NCI-H460 (cell line): ENCODE data around the gene PPP3CA. TPM values are rescaled to one million over a fixed set of nuclear protein-coding genes. Genes with fewer than 3 reads are reported as not detected.
"Not testable (repeated sequence)": the region's sequence is repeated elsewhere in the genome, so short reads cannot be mapped to it uniquely, and the experiment has no call there.

Source experiments
- DNase-seq: peaks from one replicate; pipeline ENCODE4 v3.0.0-alpha.2; 2016; ENCODE audit warnings: low read depth; ENCODE audit errors: extremely low read depth
- total RNA-seq: library from RNA; depleted of rRNA; stranded (reverse); fragments of >200 nt; shearing (Covaris generic); gene quantifications from 2 replicates; pipeline ENCODE4 v1.2.3, GENCODE V29; 2014

The PPP3CA gene
- total RNA-seq, 1 experiment from 2014 or later = 16.5 TPM

DNA sequence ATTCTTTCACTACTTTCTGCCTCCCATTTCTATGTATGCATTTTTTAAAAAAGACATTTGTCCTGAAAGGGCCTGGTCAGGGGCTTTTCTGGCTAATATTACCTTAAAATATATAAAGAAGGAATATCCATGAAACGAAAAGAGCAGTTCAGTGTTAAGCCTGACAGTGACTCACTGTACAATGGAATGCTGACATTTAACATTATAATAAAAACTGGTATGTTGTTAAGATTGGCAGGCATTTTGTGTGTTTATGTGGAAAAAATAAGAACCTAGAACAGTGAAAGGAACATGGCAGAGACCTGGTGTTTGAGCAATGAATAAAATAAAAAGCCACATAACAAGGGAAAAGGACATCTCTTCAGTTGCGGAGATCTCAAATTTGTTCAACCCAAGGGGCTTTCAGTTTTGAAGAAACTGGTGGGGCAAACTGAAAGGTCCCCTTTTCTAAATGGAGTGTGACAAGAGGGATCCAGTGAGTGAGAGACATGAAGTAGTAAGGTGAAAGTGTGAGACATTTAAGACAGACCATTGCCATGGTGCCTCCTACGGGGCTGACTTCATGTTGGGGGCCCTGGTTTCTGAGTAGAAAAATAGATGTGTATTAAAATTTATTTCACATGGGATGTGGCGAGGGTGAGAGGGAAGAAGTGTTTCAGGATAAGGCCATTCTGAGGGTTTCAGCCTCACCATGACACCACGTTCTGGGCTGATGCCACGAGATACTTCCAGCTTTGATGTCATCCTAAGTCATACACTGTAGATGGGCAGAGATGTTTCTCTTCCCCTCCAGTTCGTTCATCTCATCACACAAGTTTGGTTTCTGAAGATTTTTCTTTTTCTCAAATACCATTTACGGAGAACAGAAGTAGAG, 324.9 kb downstream of the PPP3CA start:
- no peak for DNase-seq

DNA sequence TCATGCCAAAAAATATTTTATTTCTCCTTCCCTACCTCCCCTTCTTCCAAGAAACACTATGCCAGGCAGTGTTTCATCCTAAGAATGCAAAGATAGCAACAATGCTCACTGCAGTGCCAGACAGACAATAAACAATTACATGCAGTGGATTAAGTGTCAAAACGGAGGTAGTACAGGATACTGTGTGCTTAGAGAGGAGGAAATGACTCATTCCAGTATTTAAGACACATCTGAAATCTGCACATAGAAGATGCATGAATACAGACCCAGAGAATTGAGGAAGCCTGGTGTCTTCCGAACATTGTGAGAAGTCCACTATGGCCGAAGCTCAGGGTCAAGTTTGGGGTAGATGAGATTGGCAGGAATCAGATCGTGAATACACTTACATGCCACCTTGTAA, 326.4 kb downstream of the PPP3CA start:
- DNase-seq = peak; percentile 58

GRCh38 chr4:101019941-101020401, 327.4 kb downstream of the PPP3CA start:
- DNase-seq = peak; percentile 48

DNA sequence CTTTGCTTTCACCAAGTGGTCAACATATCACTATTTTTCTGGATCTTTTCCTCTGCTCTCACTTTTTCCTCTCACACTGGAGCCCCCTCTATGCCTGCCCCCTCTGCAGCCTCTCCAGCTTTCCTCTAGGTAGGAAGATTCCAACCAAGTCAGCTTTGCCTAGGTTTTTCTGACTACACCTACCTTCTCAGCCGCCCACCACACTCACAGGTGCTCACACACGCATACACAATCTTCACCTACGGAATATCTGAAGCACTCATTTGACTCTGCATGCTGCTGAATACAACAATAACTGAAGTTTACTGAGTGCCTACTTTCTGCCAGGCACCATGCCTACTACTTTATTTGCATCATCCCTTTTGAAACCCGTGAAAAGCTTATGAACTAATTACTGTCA, 328.0 kb downstream of the PPP3CA start:
- no peak for DNase-seq

DNA sequence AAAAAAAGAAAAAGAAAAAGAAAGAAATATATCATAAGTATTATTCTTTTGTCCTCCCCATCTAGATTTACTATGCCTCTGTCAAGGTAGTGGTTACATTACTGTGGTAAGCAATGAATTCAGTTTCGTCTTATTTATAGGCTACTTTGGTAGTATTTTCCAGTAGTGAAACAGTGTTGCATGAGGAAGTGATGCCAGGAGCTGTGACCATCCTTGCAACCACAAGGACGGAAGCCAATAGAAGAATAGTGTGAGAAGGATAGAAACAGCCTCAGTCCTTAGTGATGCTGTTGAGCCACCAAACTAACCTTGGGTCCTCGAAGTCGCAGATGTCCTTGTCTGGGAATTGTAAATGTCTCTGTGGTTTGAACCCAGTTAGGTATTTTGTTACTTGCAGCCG, 328.5 kb downstream of the PPP3CA start:
- DNase-seq = no peak

DNA sequence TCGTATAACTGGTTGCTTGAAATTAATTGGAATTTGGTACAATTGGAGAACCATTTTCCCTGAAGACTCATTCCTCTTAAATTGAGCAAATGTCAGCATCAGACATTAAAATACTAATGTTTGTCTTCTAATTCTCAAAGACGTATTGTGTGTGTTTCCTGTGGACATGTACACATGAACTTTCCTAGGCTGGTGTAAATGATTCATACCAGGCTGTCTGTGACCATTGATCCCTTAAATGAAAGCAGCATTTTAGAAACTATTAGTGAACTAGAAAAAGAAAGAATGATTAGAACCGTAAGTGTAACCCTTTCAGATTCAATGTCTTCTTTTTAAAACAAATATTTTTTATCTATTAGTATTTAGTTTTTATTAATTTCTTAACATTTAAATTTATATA, 332.9 kb downstream of the PPP3CA start:
- no peak for DNase-seq

DNA sequence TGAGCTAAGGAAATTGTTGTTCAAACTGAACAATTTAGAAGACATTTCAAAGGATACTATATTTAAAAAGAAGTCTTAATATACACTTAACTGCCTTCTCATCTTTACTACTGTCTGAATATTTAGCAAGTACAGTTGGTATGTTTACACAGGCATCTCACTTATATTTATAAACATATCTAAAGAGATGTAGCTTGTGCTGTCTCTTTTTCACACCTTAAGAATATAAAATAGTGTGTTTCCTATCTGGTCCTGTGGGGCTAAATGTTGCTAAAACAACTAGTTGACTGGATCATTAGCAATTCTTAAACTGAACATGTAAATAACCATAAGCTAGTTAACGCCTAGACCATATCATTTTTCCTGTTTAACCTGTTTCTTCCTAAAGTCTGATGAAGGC, 336.3 kb downstream of the PPP3CA start:
- DNase-seq = no peak

- no peak for DNase-seq
Measured at GRCh38 chr4:101009471-101009870, 337.9 kb downstream of the PPP3CA start.

DNA sequence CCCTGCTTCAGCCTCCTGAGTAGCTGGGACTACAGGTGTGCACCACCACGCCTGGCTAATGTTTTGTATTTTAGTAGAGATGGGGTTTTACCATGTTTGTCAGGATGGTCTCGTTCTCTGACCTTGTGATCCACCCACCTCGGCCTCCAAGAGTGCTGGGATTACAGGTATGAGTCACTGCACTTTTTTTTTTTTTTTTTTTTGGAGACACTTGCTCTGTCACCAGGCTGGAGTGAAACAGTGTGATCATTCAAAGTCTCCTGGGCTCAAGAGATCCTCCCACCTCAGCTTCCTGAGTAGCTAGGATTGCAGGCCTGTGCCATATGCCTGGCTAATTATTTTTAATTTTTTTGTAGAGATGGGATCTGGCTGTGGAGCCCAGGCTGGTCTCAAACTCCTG, 338.8 kb downstream of the PPP3CA start:
- no peak for DNase-seq

- no peak for DNase-seq
Measured at GRCh38 chr4:101005659-101006058, 341.7 kb downstream of the PPP3CA start.

DNA sequence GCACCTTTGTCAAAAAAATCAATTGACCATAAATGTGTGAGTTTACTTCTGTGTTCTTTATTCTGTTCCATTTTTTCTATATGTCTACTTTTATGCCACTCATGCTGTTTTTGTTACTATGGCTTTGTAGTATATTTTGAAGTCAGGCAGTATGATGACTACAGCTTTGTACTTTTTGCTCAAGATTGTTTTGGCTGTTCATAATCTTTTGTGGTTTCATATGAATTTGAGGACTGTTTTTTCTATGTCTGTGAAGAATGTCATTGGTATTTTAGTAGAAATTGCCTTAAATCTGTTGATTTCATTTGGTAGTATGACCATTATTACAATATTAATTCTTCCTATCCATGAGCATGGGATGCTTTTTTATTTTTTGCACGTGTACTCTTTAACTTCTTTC, 346.8 kb downstream of the PPP3CA start:
- DNase-seq = no peak

DNA sequence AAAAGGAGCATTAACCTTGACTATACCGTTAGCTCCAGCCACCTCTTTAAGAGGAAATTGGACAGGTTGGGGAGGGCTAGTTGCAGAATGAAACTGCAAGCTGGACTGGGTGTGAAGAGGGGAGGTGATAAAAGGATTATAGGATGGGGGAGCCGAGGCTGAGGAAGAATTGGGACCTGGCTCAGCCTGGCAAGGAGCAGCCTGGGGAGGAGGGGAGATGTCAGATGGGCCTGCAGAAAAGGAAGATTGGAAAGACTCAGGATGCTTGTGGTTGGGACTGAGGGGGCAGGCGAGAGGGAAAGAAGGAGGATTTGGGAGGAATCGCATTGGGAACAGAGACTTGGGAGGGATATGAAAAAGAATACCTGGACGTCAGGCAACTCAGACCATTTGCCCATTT, 351.7 kb downstream of the PPP3CA start:
- DNase-seq = no peak

GRCh38 chr4:100995002-100995401, 352.3 kb downstream of the PPP3CA start:
- DNase-seq = not testable (repeated sequence)

GRCh38 chr4:100991332-100992069, 355.8 kb downstream of the PPP3CA start:
- not testable (repeated sequence) for DNase-seq

DNA sequence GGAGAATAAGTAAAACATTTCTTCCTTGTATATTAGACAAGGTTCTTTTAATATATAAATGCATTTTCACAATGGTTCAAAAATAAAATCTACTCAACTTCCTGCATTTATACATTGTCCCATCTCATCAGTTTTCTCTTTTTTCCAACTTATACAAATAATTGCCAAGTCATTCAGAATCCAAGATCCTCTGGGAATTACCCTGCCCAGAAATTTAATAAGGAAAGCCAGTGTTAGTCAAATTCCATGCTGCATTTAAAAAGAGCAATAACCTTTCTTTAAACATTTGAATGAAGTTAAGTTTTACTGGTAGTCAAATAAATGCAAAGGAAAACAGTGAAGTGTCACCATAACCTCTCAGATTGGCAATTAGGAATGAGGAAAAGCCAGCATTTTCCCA, 357.9 kb downstream of the PPP3CA start:
- DNase-seq = no peak

DNA sequence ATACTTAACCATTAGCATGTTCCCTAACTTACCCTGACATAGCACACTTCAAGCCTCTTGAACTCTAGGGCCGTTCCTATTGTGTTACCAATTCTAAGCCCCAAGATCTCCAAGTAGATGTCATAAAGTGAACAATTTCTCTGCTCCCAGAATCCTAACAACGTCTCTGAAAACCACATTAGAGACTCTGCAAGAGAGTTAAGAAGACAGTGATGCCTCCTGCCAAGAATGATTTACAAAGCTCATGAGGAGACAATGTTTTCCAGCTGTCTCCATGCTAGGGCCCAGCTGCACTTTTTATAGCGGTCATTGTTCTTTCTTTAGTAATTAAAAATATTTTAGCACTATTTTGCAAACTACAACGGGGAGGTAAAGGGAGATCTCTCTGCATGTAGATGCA, 358.4 kb downstream of the PPP3CA start:
- no peak for DNase-seq

DNA sequence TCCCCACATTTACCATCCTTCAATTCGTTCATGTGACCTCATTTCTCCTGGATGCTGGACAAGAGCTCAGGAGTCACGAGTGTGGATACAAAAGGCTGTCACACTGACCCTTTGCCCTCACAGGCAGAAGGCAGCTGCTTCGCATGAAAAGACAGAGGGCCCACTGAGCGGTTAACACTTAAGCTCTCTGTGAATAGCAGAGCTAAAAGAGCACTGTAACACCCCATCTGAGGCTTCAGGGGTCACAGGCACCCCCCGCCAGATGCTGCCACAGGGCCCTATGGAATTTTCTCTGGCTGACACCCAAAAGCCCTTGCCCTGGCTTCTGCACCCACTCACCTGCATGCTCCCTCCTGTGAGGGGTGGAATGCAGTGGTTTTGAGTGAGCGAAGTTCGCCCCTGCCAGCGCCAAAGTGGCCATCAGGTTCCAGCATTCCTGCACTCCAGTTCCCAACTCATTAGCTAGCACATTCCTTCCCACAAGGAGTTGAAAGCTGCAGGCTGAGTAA, 360.9 kb downstream of the PPP3CA start:
- no peak for DNase-seq

DNA sequence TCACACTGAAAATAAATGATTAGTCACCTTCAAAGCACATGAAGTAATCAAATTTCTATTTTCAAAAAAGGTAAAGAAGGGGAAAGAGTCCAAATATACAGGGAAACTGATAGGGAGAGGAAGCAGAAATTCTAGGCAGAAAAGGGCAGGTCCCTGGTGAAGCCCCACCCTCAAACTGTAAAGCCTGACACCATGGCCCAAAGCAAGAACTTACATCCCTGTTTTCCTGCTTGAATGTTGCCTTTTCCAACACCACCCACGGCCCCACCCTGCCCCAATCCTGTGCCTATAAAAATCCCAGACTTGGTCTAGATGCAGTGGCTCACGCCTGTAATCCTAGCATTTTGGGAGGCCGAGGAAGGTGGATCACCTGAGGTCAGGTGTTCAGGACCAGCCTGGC, 361.8 kb downstream of the PPP3CA start:
- no peak for DNase-seq

DNA sequence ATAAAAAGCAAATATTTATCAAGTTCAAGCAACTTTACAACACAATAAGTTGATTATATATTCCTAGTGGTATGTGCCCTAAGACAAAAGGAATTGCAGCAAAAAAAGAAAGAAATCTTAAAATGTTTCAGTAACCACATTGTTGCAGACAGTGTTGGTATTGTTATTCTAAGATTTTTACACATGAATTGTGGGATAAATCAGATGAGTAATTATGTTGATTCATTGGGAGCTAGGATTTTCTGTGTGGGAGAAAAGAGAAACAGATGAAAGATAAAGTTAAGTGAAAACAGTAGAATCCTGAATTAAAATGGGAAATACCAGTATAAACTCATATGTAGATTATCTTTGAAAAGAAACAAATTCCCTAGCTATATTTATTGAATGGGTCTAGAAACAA, 362.4 kb downstream of the PPP3CA start:
- no peak for DNase-seq

DNA sequence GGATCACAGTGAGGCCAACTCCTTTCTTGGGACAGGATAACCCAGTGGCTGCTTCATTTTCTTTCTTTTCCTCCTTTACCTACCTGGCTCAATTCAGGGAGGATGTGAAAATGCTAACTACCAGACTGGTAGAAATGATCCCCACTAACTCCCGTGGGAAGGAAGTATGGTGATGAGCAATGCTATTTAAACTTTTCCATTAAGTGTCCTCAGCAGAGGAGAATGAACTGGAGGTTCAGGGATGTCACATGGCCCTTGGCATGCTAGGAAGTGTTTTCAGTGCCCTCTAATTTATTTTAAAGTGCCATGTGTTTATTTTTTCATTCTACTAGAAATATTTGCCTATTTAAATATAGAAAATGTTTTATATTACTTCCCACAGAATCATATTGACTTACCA, 363.9 kb downstream of the PPP3CA start:
- DNase-seq = no peak

GRCh38 chr4:100982345-100982744, 365.0 kb downstream of the PPP3CA start:
- no peak for DNase-seq
